WTC11 (cell line): ENCODE data around the gene NEBL. TPM values are rescaled to one million over a fixed set of nuclear protein-coding genes. Genes with fewer than 3 reads are reported as not detected.

ENCODE experiments used
- ATAC-seq: fragments of 200-7000 bp; cut with Tn5 transposase; 2 replicates; pipeline ENCODE4 v1.10.0; 2021; ENCODE audit warnings: mild to moderate bottlenecking, moderate library complexity
- CTCF ChIA-PET: fragments of 300-600 bp; sonication (Branson Sonifier 250); formaldehyde crosslinking; loops from one replicate; lab custom pipeline; 2021; ENCODE audit warnings: antibody characterized with exemption; lab: Charles Lee
- POLR2A ChIA-PET: fragments of 350-600 bp; sonication (Branson Sonifier 250); formaldehyde crosslinking; loops from one replicate; lab custom pipeline; 2021; ENCODE audit warnings: antibody characterized with exemption; lab: Charles Lee
- DNase-seq: peaks from one replicate; pipeline ENCODE4 v3.0.0; 2021; ENCODE audit warnings: low spot score
- H3K27ac Mint-ChIP-seq: 2 replicates; pipeline ENCODE4 v1.8.0; 2021; ENCODE audit warnings: mixed read lengths
- H3K27me3 Mint-ChIP-seq: 2 replicates; pipeline ENCODE4 v1.8.0; 2021; ENCODE audit warnings: low read depth, mild to moderate bottlenecking, moderate library complexity, mixed read lengths
- H3K36me3 Mint-ChIP-seq: 2 replicates; pipeline ENCODE4 v1.8.0; 2021; ENCODE audit warnings: mixed read lengths
- H3K4me1 Mint-ChIP-seq: 2 replicates; pipeline ENCODE4 v1.8.0; 2022; ENCODE audit warnings: mixed read lengths
- H3K4me3 Mint-ChIP-seq: 2 replicates; pipeline ENCODE4 v1.8.0; 2021; ENCODE audit warnings: mild to moderate bottlenecking, moderate library complexity, mixed read lengths
- H3K9me3 Mint-ChIP-seq: 2 replicates; pipeline ENCODE4 v1.8.0; 2021; ENCODE audit warnings: mixed read lengths
- AFF4 ChIP-seq: sonication (generic); formaldehyde crosslinking; IDR thresholded peaks from 2 replicates; pipeline ENCODE4 v1.8.1; 2023; ENCODE audit warnings: mild to moderate bottlenecking, missing genetic modification reagents, borderline replicate concordance
- AR ChIP-seq: fragments of 250-450 bp; sonication (Bioruptor Pico); IDR thresholded peaks from 2 replicates; pipeline ENCODE4 v1.9.0; 2021; ENCODE audit warnings: mild to moderate bottlenecking
- ESRRA ChIP-seq: sonication (generic); formaldehyde crosslinking; IDR thresholded peaks from 2 replicates; pipeline ENCODE4 v1.8.1; 2022; ENCODE audit warnings: mild to moderate bottlenecking, missing genetic modification reagents, borderline replicate concordance
- GRHL2 ChIP-seq: fragments of 250-450 bp; sonication (Bioruptor Pico); IDR thresholded peaks from 2 replicates; pipeline ENCODE4 v1.8.0; 2022; ENCODE audit warnings: mild to moderate bottlenecking, moderate library complexity; ENCODE audit not compliant: insufficient replicate concordance, severe bottlenecking
- NR2C2 ChIP-seq: sonication (generic); formaldehyde crosslinking; IDR thresholded peaks from 2 replicates; pipeline ENCODE4 v1.8.0; 2022; ENCODE audit warnings: mild to moderate bottlenecking, missing genetic modification reagents
- OVOL2 ChIP-seq: fragments of 250-450 bp; sonication (Bioruptor Pico); IDR thresholded peaks from 2 replicates; pipeline ENCODE4 v1.9.0; 2021; ENCODE audit warnings: mild to moderate bottlenecking, borderline replicate concordance
- SMAD4 ChIP-seq: sonication (generic); formaldehyde crosslinking; IDR thresholded peaks from 2 replicates; pipeline ENCODE4 v1.8.0; 2022; ENCODE audit warnings: mild to moderate bottlenecking, missing genetic modification reagents
- ZNF121 ChIP-seq: sonication (generic); formaldehyde crosslinking; IDR thresholded peaks from 2 replicates; pipeline ENCODE4 v1.8.0; 2023; ENCODE audit warnings: missing genetic modification reagents
- ZNF416 ChIP-seq: fragments of 250-450 bp; sonication (Bioruptor Pico); IDR thresholded peaks from 2 replicates; pipeline ENCODE4 v1.9.0; 2021; ENCODE audit warnings: mild to moderate bottlenecking, inconsistent platforms
- total RNA-seq: library from RNA; stranded (reverse); gene quantifications from 3 replicates; pipeline ENCODE4 v1.2.3, GENCODE V29; 2021
- TF ChIP-seq, protein P1 (sequence below): fragments of 250-450 bp; sonication (Bioruptor Pico); conservative IDR thresholded peaks from 2 replicates; pipeline ENCODE4 v1.9.0; 2021; ENCODE audit warnings: mild to moderate bottlenecking
- TF ChIP-seq, protein P2 (sequence below): fragments of 250-450 bp; sonication (Bioruptor Pico); IDR thresholded peaks from 2 replicates; pipeline ENCODE4 v1.9.0; 2021; ENCODE audit warnings: moderate library complexity, mild to moderate bottlenecking, inconsistent platforms, borderline replicate concordance
- TF ChIP-seq, protein P3 (sequence below): fragments of 250-450 bp; sonication (Bioruptor Pico); IDR thresholded peaks from 2 replicates; pipeline ENCODE4 v1.9.0; 2021; ENCODE audit warnings: mild to moderate bottlenecking
- TF ChIP-seq, protein P4 (sequence below): sonication (generic); formaldehyde crosslinking; IDR thresholded peaks from 2 replicates; pipeline ENCODE4 v1.8.0; 2023; ENCODE audit warnings: missing genetic modification reagents, mild to moderate bottlenecking, borderline replicate concordance

The NEBL gene
- total RNA-seq, 1 experiment from 2014 or later = 8.9 TPM

GRCh38 chr10:20877554-20877953, 19.6 kb downstream of the NEBL start:
- Mint-ChIP-seq H3K27me3 (0 out of 2 replicates have a peak, but pooled peaks cover 3% of the 10 kb centered on the region), H3K4me1 (no peaks in the 10 kb centered on the region), H3K36me3 (no peaks in the 10 kb centered on the region), H3K27ac (no peak overlapping the region), H3K4me3 (no peak overlapping the region), H3K9me3 (peaks cover 5% of the 10 kb centered on the region)
- ChIA-PET POLR2A (no interaction called here), CTCF (no interaction called here)
- no peak for TF ChIP-seq OVOL2 (CRISPR knock-in tag)
- TF ChIP-seq AR (CRISPR knock-in tag) = no peak
- no peak for TF ChIP-seq ZNF416 (CRISPR knock-in tag)
- TF ChIP-seq, protein P1, sequence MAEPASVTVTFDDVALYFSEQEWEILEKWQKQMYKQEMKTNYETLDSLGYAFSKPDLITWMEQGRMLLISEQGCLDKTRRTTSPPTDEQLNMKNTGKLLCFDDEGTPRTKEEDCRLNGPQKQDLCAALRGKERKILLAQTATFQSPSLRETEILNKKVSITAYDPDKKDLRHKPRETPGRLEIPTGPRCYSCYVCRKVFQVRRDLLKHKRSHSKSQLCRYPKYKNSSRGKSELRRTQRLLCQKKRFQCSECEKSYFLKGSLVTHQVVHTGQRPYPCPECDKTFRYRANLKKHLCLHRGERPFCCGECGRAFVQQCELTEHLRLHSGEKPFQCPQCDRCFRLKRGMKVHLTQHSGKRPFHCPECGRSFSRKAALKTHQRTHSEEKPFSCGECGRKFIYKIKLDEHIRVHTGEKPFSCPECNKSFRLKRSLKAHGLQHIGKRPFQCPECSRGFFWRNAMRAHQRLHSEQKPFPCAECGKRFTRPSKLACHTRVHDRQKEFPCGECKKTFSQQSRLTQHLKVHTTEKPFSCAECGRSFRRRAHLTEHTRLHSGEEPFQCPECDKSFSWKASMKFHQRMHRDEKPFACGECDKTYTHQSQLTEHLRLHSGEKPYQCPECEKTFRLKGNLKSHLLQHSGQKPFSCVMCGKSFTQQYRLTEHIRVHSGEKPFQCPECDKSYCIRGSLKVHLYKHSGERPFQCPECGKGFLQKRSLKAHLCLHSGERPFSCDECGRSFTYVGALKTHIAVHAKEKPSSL (CRISPR knock-in tag) = no peak
- TF ChIP-seq, protein P2, sequence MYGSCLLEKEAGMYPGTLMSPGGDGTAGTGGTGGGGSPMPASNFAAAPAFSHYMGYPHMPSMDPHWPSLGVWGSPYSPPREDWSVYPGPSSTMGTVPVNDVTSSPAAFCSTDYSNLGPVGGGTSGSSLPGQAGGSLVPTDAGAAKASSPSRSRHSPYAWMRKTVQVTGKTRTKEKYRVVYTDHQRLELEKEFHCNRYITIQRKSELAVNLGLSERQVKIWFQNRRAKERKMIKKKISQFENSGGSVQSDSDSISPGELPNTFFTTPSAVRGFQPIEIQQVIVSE (CRISPR knock-in tag) = no peak
- TF ChIP-seq NR2C2 (CRISPR knock-in tag) = no peak
- TF ChIP-seq ESRRA (CRISPR knock-in tag) = no peak
- TF ChIP-seq, protein P3, sequence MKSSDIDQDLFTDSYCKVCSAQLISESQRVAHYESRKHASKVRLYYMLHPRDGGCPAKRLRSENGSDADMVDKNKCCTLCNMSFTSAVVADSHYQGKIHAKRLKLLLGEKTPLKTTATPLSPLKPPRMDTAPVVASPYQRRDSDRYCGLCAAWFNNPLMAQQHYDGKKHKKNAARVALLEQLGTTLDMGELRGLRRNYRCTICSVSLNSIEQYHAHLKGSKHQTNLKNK (CRISPR knock-in tag) = no peak
- TF ChIP-seq SMAD4 (CRISPR knock-in tag) = no peak
- no peak for TF ChIP-seq ZNF121 (CRISPR knock-in tag)
- no peak for TF ChIP-seq AFF4 (CRISPR knock-in tag)
- no peak for TF ChIP-seq GRHL2
- TF ChIP-seq, protein P4, sequence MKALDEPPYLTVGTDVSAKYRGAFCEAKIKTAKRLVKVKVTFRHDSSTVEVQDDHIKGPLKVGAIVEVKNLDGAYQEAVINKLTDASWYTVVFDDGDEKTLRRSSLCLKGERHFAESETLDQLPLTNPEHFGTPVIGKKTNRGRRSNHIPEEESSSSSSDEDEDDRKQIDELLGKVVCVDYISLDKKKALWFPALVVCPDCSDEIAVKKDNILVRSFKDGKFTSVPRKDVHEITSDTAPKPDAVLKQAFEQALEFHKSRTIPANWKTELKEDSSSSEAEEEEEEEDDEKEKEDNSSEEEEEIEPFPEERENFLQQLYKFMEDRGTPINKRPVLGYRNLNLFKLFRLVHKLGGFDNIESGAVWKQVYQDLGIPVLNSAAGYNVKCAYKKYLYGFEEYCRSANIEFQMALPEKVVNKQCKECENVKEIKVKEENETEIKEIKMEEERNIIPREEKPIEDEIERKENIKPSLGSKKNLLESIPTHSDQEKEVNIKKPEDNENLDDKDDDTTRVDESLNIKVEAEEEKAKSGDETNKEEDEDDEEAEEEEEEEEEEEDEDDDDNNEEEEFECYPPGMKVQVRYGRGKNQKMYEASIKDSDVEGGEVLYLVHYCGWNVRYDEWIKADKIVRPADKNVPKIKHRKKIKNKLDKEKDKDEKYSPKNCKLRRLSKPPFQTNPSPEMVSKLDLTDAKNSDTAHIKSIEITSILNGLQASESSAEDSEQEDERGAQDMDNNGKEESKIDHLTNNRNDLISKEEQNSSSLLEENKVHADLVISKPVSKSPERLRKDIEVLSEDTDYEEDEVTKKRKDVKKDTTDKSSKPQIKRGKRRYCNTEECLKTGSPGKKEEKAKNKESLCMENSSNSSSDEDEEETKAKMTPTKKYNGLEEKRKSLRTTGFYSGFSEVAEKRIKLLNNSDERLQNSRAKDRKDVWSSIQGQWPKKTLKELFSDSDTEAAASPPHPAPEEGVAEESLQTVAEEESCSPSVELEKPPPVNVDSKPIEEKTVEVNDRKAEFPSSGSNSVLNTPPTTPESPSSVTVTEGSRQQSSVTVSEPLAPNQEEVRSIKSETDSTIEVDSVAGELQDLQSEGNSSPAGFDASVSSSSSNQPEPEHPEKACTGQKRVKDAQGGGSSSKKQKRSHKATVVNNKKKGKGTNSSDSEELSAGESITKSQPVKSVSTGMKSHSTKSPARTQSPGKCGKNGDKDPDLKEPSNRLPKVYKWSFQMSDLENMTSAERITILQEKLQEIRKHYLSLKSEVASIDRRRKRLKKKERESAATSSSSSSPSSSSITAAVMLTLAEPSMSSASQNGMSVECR (CRISPR knock-in tag) = no peak
- no peak for ATAC-seq
- DNase-seq = no peak
